ENCODE measurements around the gene UTY. TPM values are rescaled to one million over a fixed set of nuclear protein-coding genes. Genes with fewer than 3 reads are reported as not detected.

UTY gene
- total and polyA plus RNA-seq, 9 of the 15 experiments (the other 6 are each of a cell fraction or from before 2014, with no cell fraction given) = 0.09 TPM; not detected in 8

- CTCF ChIA-PET (ENCODE audit: low intra/inter-chr PET ratio) = no interaction called here
- intact Hi-C loops (cut with micrococcal nuclease) = no loop called here
- no peak for TF ChIP-seq E2F1 (CRISPR knock-in tag; IDR thresholded peaks at IDR 0.05)
- no peak for TF ChIP-seq TAF1 (IDR thresholded peaks at IDR 0.05; ENCODE audit: control insufficient read depth, extremely low read depth, insufficient read depth, low read length, severe bottlenecking)
- no peak for TF ChIP-seq CBFA2T2 (conservative IDR thresholded peaks at IDR 0.05)
- no peak for TF ChIP-seq MITF (IDR thresholded peaks at IDR 0.05)
- TF ChIP-seq ZBTB9 (CRISPR knock-in tag; IDR thresholded peaks at IDR 0.05) = no peak
- no peak for TF ChIP-seq CREBBP (IDR thresholded peaks at IDR 0.05; ENCODE audit: low read depth, low read length)
- no peak for TF ChIP-seq C11orf30 (IDR thresholded peaks at IDR 0.05; ENCODE audit: low read depth)
- no peak for TF ChIP-seq CHD4 (IDR thresholded peaks at IDR 0.05; ENCODE audit: insufficient read depth, insufficient replicate concordance, low read depth, low read length, poor library complexity, severe bottlenecking)
- TF ChIP-seq ZFP91 (CRISPR knock-in tag; IDR thresholded peaks at IDR 0.05) = no peak
- no peak for TF ChIP-seq TEAD4 (IDR thresholded peaks at IDR 0.05; ENCODE audit: low read length)
- TF ChIP-seq TEAD4 (CRISPR knock-in tag; IDR thresholded peaks at IDR 0.05; ENCODE audit: borderline replicate concordance) = no peak
- TF ChIP-seq ZNF511 (CRISPR knock-in tag; IDR thresholded peaks at IDR 0.05) = no peak
- no peak for TF ChIP-seq MED1 (CRISPR knock-in tag; IDR thresholded peaks at IDR 0.05; ENCODE audit: borderline replicate concordance)
- TF ChIP-seq BCL6 (CRISPR knock-in tag; IDR thresholded peaks at IDR 0.05) = no peak
- no peak for TF ChIP-seq ZNF146 (CRISPR knock-in tag; IDR thresholded peaks at IDR 0.05; ENCODE audit: unreplicated experiment)
- no peak for TF ChIP-seq SNAPC5 (CRISPR knock-in tag; IDR thresholded peaks at IDR 0.05)
- TF ChIP-seq COPS2 (conservative IDR thresholded peaks at IDR 0.05) = no peak
Measured at GRCh38 chrY:13339939-13340338, 139.9 kb downstream of the UTY start.

More at GRCh38 chrY:13339939-13340338, 139.9 kb downstream of the UTY start:
- no peak overlapping the region for H3K4me2 ChIP-seq (ENCODE audit: insufficient read depth, low read length)
- FAIRE-seq (no peak), ATAC-seq (no peak), DNase-seq (ENCODE audit: extremely low read depth in 1 of 4, low spot score in 3 of 4) (no peak)
- in situ Hi-C loops (cut with MboI) = no loop called here
- no CpG with 5 or more reads among the region's 5 CpGs for WGBS (ENCODE audit: insufficient coverage, low coverage, missing lambda C conversion rate)
- no peak overlapping the region for H3K9ac ChIP-seq (ENCODE audit: insufficient read depth in 1 of 2, low read depth in 2 of 2, low read length in 2 of 2)
- H3K4me1 ChIP-seq (replicated peaks in 1 of 2; ENCODE audit: control insufficient read depth in 2 of 2, insufficient read depth in 2 of 2, low read length in 2 of 2) = no peaks in the 10 kb centered on the region
- H3K79me2 ChIP-seq (ENCODE audit: control insufficient read depth, insufficient read depth, low read length) = no peaks in the 10 kb centered on the region
- no peaks in the 10 kb centered on the region for H3K27me3 ChIP-seq (ENCODE audit: control insufficient read depth in 2 of 2, insufficient read depth in 2 of 2, low read length in 2 of 2)
- no TSS peak for BruUV-seq (replicated peaks)
- H3K9me3 ChIP-seq (replicated peaks; ENCODE audit: control insufficient read depth, insufficient read depth, low read depth, low read length) = no peaks in the 10 kb centered on the region
- no peak overlapping the region for H2AFZ ChIP-seq (ENCODE audit: low read depth, low read length)
- no peak overlapping the region for H3K27ac ChIP-seq (ENCODE audit: extremely low read depth, low read depth, low read length)
- no peak overlapping the region for H3K4me3 ChIP-seq
- H3K9me1 ChIP-seq (ENCODE audit: control insufficient read depth, insufficient read depth, low read length) = no peaks in the 10 kb centered on the region
- no peaks in the 10 kb centered on the region for H4K20me1 ChIP-seq (replicated peaks; ENCODE audit: control insufficient read depth, insufficient read depth, low read length)
- no peaks in the 10 kb centered on the region for H3K36me3 ChIP-seq (ENCODE audit: control insufficient read depth, insufficient read depth, low read length)
- POLR2A ChIA-PET = no interaction called here
